ENCODE measurements around the gene TULP4.

GRCh38 chr6:158347335-158347734 lies 35.1 kb downstream of the TULP4 start:
- TF ChIP-seq RAD21 (IDR thresholded peaks at IDR 0.05 in 1 of 2, conservative IDR thresholded peaks at IDR 0.05 in 1 of 2; ENCODE audit: low read depth in 2 of 2, low read length in 2 of 2) (no peak), FOSL1 (IDR thresholded peaks at IDR 0.05; ENCODE audit: insufficient read depth, low read depth, low read length) (no peak), EZH2 (IDR thresholded peaks at IDR 0.05; ENCODE audit: low read depth, low read length, severe bottlenecking) (no peak), E2F6 (IDR thresholded peaks at IDR 0.05) (no peak), ZNF274 (IDR thresholded peaks at IDR 0.05; ENCODE audit: borderline replicate concordance, extremely low read depth, low read length) (no peak)
